Keratinocyte (primary cell): ENCODE results near the gene JMJD1C. TPM values are rescaled to one million over a fixed set of nuclear protein-coding genes. Genes with fewer than 3 reads are reported as not detected.

ENCODE experiments used
- DNase-seq: peaks from one replicate; pipeline ENCODE4 v3.0.0-alpha.2; 2011; ENCODE audit warnings: low read depth, missing footprints, low spot score
- FAIRE-seq: peaks from 2 replicates; lab custom pipeline; 2011; peaks lifted over from hg19 to GRCh38; lab: Jason Lieb, UNC
- H2AFZ ChIP-seq: 2 replicates; pipeline ENCODE4 v1.6.0; 2012; ENCODE audit warnings: low read length, control low read depth, inconsistent platforms; ENCODE audit not compliant: control insufficient read depth
- H3K27ac ChIP-seq: 2 replicates; pipeline ENCODE4 v1.5.1; 2011; ENCODE audit warnings: low read length; ENCODE audit not compliant: control insufficient read depth, insufficient read depth
- H3K27me3 ChIP-seq: 3 replicates; pipeline ENCODE4 v1.6.0; 2011; ENCODE audit warnings: low read length; ENCODE audit not compliant: control insufficient read depth, insufficient read depth; ENCODE audit errors: extremely low read depth
- H3K36me3 ChIP-seq, 2 experiments: 2 replicates in 1 of 2; 3 replicates in 1 of 2; pipeline ENCODE4 v1.5.1; 2011; ENCODE audit warnings: low read length in 2 of 2, mild to moderate bottlenecking in 1 of 2; ENCODE audit not compliant: control insufficient read depth in 2 of 2, insufficient read depth in 2 of 2; ENCODE audit errors: extremely low read depth in 1 of 2
- H3K4me1 ChIP-seq: 3 replicates; pipeline ENCODE4 v1.5.1; 2011; ENCODE audit warnings: low read length; ENCODE audit not compliant: control insufficient read depth, insufficient read depth; ENCODE audit errors: extremely low read depth
- H3K4me2 ChIP-seq: 3 replicates; pipeline ENCODE4 v1.6.0; 2011; ENCODE audit warnings: low read depth, low read length; ENCODE audit not compliant: control insufficient read depth, insufficient read depth; ENCODE audit errors: extremely low read depth
- H3K4me3 ChIP-seq, 3 experiments: fragments of 200-600 bp in 1 of 3; sonication (generic) in 1 of 3; 2 replicates in 2 of 3; 3 replicates in 1 of 3; pipeline ENCODE4 v1.5.1; 2011 to 2016; ENCODE audit warnings: low read length in 3 of 3, mild to moderate bottlenecking in 3 of 3, control low read depth in 2 of 3, inconsistent platforms in 1 of 3, low read depth in 1 of 3, mixed read lengths in 1 of 3, mixed run types in 1 of 3, moderate library complexity in 1 of 3; ENCODE audit not compliant: control insufficient read depth in 2 of 3, insufficient read depth in 2 of 3; ENCODE audit errors: extremely low read depth in 1 of 3
- H3K79me2 ChIP-seq: 2 replicates; pipeline ENCODE4 v1.6.0; 2012; ENCODE audit warnings: low read length; ENCODE audit not compliant: control insufficient read depth, insufficient read depth
- H3K9ac ChIP-seq: 3 replicates; pipeline ENCODE4 v1.6.0; 2011; ENCODE audit warnings: low read length; ENCODE audit not compliant: control insufficient read depth, insufficient read depth; ENCODE audit errors: extremely low read depth
- H3K9me1 ChIP-seq: 3 replicates; pipeline ENCODE4 v1.6.0; 2011; ENCODE audit warnings: low read length; ENCODE audit not compliant: control insufficient read depth, insufficient read depth; ENCODE audit errors: extremely low read depth
- H3K9me3 ChIP-seq: 2 replicates; pipeline ENCODE4 v1.5.1; 2012; ENCODE audit warnings: low read depth, low read length; ENCODE audit not compliant: control insufficient read depth
- H4K20me1 ChIP-seq: 3 replicates; pipeline ENCODE4 v1.6.0; 2011; ENCODE audit warnings: low read length; ENCODE audit not compliant: control insufficient read depth, insufficient read depth; ENCODE audit errors: extremely low read depth
- EZH2 ChIP-seq: IDR thresholded peaks from one replicate; pipeline ENCODE4 v1.6.1; 2012; ENCODE audit warnings: inconsistent platforms, mild to moderate bottlenecking, low read length, moderate library complexity
- dilution Hi-C: fragments of 300-500 bp; cut with MboI; formaldehyde crosslinking; loops from one replicate; pipeline ENCODE4 v1.7.0; 2020; ENCODE audit warnings: low sequenced_read_pairs; ENCODE audit not compliant: extremely low pct_ligation_motif_present
- polyA plus RNA-seq, 5 experiments: library from polyadenylated mRNA; depleted of rRNA in 3 of 5; stranded (reverse) in 3 of 5; stranded (forward) in 1 of 5; unstranded in 1 of 5; fragments of >200 nt; gene quantifications; 1 replicate in 1 of 5; 2 replicates in 3 of 5; 3 replicates in 1 of 5; pipeline versions ENCODE4 v1.2.1 to v1.2.3, GENCODE V29; 2011 to 2012; ENCODE audit warnings: missing spikeins in 2 of 5, low read depth in 1 of 5, low replicate concordance in 1 of 5
- TF ChIP-seq, protein P1 (sequence below), 3 experiments: IDR thresholded peaks in 1 of 3; conservative IDR thresholded peaks in 1 of 3; optimal IDR thresholded peaks in 1 of 3; 2 replicates in 2 of 3; 3 replicates in 1 of 3; pipeline versions ENCODE3 to v1.5.1; 2011; ENCODE audit warnings: low read length in 3 of 3, mild to moderate bottlenecking in 3 of 3, moderate library complexity in 2 of 3, control low read depth in 1 of 3, inconsistent platforms in 1 of 3; ENCODE audit not compliant: insufficient read depth in 2 of 3; ENCODE audit errors: extremely low read depth in 1 of 3

Gene JMJD1C
- polyA plus RNA-seq, 1 donor (not counting 4 experiments of a cell fraction or from before 2014, with no cell fraction given), result 38.2 TPM

- no peaks in the 10 kb centered on the region for H3K9me1 ChIP-seq
- TF ChIP-seq, protein P1, sequence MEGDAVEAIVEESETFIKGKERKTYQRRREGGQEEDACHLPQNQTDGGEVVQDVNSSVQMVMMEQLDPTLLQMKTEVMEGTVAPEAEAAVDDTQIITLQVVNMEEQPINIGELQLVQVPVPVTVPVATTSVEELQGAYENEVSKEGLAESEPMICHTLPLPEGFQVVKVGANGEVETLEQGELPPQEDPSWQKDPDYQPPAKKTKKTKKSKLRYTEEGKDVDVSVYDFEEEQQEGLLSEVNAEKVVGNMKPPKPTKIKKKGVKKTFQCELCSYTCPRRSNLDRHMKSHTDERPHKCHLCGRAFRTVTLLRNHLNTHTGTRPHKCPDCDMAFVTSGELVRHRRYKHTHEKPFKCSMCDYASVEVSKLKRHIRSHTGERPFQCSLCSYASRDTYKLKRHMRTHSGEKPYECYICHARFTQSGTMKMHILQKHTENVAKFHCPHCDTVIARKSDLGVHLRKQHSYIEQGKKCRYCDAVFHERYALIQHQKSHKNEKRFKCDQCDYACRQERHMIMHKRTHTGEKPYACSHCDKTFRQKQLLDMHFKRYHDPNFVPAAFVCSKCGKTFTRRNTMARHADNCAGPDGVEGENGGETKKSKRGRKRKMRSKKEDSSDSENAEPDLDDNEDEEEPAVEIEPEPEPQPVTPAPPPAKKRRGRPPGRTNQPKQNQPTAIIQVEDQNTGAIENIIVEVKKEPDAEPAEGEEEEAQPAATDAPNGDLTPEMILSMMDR (optimal IDR thresholded peaks at IDR 0.05 in 1 of 3, IDR thresholded peaks at IDR 0.05 in 1 of 3, conservative IDR thresholded peaks at IDR 0.05 in 1 of 3; ENCODE audit: extremely low read depth in 1 of 3, insufficient read depth in 2 of 3, low read length in 3 of 3), result no peak
- TF ChIP-seq EZH2, result no peak
- H3K79me2 ChIP-seq, result peaks cover 44% of the 10 kb centered on the region
- H4K20me1 ChIP-seq, result peaks cover 2% of the 10 kb centered on the region
- FAIRE-seq, result no peak
- H3K36me3 ChIP-seq, result peaks cover 0 to 2% of the 10 kb centered on the region in 2 experiments
- no peaks in the 10 kb centered on the region for H3K4me1 ChIP-seq
- no peak overlapping the region for H3K9ac ChIP-seq
- H3K27me3 ChIP-seq, result no peaks in the 10 kb centered on the region
- H3K27ac ChIP-seq, result no peak overlapping the region
- DNase-seq, result no peak
- no peak overlapping the region for H3K4me3 ChIP-seq
- H3K9me3 ChIP-seq, result no peaks in the 10 kb centered on the region
- dilution Hi-C loops, result no loop called here
- H2AFZ ChIP-seq, result no peak overlapping the region
- H3K4me2 ChIP-seq, result no peak overlapping the region
Measured at GRCh38 chr10:63346015-63346441, 119.7 kb downstream of the JMJD1C start.

DNA sequence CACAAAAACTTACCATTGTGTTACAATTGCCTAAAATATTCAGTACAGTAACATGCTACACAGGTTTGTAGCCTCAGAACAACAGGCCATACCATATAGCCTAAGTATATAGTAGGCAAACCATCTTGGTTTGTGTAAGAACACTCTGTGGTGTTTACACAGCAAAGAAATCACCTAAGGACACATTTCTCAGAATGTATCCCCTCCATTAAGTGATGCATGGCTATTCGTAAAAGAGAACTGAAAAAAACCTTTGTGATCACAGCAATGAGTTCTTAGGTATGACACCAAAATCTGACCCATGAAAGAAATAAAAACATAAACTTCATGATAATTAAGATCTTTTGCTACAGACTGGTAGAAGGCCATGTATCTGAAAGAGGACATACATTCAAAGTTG is 121.5 kb downstream of the JMJD1C start:
- Histone ChIP-seq H3K9me3 (no peaks in the 10 kb centered on the region), H4K20me1 (peaks cover 2% of the 10 kb centered on the region), H3K27ac (no peak overlapping the region), H3K4me3 (no peak overlapping the region), H3K79me2 (peaks cover 44% of the 10 kb centered on the region), H3K4me1 (no peaks in the 10 kb centered on the region), H3K9ac (no peak overlapping the region), H3K27me3 (no peaks in the 10 kb centered on the region), H2AFZ (no peak overlapping the region), H3K36me3 (peaks cover 0 to 2% of the 10 kb centered on the region in 2 experiments), H3K4me2 (no peak overlapping the region), H3K9me1 (no peaks in the 10 kb centered on the region)
- TF ChIP-seq EZH2, result no peak
- TF ChIP-seq, protein P1 (optimal IDR thresholded peaks at IDR 0.05 in 1 of 3, IDR thresholded peaks at IDR 0.05 in 1 of 3, conservative IDR thresholded peaks at IDR 0.05 in 1 of 3; ENCODE audit: extremely low read depth in 1 of 3, insufficient read depth in 2 of 3, low read length in 3 of 3), result no peak
- dilution Hi-C loops, result no loop called here
- no peak for DNase-seq
- FAIRE-seq, result no peak
